Astrocyte (in vitro differentiated cells and primary cell): Measurements from ENCODE around the gene OTUB2.

Source experiments
- EZH2 ChIP-seq: IDR thresholded peaks from 2 replicates; pipeline ENCODE4 v1.6.1; 2012; ENCODE audit warnings: mild to moderate bottlenecking, low read length, inconsistent platforms; ENCODE audit not compliant: insufficient read depth
- TF ChIP-seq, protein P1 (sequence below): IDR thresholded peaks from 2 replicates; pipeline ENCODE4 v1.5.1; 2011; ENCODE audit warnings: low read depth, mild to moderate bottlenecking, inconsistent platforms, low read length, moderate library complexity; ENCODE audit not compliant: insufficient read depth

DNA sequence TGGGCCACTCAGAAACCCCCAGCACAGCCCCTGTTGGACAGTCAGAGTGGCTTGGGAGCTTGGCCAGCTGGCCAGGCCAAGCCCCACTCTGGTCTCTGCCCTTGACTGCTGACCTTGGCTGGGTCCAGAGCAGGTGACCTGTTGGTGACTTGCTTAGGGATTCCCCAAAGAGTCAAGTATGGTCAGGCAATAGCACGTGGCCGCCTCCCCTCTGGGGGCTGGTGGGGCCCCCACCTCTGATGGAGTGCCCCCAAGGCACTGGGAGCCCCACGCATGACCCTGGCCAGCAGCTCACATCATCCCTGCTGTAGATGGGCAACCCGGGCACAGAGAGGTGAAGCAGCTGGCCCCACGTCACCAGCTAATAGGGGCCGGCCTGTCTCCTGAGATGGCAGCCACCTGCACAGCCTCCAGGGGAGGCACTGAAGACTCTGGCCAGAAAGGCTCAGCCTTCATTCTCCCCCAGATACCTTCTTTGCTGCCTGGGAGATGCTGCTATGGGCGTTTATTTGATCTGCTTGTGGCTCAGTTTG is 27.2 kb upstream of the OTUB2 start:
- no peak for TF ChIP-seq EZH2
- TF ChIP-seq, protein P1, sequence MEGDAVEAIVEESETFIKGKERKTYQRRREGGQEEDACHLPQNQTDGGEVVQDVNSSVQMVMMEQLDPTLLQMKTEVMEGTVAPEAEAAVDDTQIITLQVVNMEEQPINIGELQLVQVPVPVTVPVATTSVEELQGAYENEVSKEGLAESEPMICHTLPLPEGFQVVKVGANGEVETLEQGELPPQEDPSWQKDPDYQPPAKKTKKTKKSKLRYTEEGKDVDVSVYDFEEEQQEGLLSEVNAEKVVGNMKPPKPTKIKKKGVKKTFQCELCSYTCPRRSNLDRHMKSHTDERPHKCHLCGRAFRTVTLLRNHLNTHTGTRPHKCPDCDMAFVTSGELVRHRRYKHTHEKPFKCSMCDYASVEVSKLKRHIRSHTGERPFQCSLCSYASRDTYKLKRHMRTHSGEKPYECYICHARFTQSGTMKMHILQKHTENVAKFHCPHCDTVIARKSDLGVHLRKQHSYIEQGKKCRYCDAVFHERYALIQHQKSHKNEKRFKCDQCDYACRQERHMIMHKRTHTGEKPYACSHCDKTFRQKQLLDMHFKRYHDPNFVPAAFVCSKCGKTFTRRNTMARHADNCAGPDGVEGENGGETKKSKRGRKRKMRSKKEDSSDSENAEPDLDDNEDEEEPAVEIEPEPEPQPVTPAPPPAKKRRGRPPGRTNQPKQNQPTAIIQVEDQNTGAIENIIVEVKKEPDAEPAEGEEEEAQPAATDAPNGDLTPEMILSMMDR: no peak
